ENCODE data around the gene NLRP5.

Gene NLRP5

DNA sequence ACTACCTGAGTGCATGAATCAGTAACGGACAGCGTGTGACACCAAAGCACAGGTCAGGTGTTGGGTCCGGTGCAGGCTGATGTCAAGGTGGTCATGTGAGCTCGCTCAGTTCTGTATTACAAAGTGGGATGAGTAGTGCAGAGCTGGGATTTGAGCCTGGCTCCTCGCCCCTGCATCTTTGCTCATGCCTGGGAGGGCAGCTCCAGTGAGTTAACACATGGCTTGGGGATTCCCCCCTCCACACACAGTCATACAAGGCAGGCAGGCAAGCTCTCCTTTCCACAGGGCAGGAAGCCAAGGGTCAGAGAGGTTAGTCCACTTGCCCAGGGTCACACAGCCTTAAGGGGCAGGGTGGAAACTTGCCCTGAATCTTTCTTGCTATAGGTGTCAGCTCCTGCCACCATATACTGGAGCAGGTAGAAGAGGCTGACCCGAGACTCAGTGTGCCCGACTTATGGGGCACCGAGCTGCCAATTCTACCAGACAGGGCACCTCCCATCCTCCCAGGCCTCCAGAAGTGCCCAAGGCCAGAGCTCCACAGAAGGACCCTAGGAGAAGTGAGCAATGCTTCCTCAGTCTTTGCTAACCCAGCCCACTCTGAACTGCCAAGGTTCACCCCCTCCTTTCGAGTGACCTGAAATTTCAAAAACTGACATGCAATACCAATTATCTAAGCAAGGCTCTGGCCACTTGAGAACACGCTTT, 99.1 kb downstream of the NLRP5 start:
- no peak for FAIRE-seq
- DNase-seq (ENCODE audit: insufficient read length, low spot score) = no peak
- TF ChIP-seq, protein P1, sequence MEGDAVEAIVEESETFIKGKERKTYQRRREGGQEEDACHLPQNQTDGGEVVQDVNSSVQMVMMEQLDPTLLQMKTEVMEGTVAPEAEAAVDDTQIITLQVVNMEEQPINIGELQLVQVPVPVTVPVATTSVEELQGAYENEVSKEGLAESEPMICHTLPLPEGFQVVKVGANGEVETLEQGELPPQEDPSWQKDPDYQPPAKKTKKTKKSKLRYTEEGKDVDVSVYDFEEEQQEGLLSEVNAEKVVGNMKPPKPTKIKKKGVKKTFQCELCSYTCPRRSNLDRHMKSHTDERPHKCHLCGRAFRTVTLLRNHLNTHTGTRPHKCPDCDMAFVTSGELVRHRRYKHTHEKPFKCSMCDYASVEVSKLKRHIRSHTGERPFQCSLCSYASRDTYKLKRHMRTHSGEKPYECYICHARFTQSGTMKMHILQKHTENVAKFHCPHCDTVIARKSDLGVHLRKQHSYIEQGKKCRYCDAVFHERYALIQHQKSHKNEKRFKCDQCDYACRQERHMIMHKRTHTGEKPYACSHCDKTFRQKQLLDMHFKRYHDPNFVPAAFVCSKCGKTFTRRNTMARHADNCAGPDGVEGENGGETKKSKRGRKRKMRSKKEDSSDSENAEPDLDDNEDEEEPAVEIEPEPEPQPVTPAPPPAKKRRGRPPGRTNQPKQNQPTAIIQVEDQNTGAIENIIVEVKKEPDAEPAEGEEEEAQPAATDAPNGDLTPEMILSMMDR (IDR thresholded peaks at IDR 0.05; ENCODE audit: insufficient read depth, missing control alignments) = no peak

DNA sequence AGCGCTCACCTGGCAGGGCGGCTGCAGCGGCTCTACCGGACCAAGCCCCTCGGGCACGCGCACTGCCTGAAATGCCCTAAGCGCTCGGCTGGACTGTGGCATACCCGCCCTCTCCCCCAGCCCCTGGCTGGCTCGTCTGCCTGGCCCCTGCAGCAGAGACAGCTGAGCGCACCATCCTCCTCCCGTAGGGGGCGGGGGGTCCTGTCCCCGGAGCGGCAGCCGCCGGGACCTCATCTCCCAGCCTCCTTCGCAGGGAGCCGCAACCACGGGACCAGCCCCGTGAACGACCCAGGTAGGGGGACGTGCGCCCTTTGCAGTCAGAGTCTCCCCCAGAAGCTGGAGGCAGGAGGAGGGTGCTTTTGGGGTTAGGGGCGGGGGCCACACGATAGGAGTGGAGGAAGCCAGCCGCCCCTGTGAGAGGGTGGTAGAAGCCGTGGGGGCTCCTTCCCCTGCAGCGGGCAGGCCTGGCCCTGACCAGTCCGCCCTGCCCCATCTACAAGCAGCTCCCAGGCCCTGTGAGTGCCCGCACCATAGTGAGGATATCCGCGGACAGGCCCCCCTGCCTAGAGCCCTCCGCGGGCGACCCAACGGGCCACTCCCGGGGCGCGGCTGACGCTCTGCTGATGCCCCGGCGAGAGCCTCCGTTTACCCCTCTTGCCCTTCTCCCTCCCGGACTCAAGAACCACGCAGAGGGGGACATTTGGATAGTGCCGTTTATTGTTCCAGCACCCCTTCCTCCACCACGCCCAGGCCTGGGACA, 100.3 kb downstream of the NLRP5 start:
- FAIRE-seq = no peak
- TF ChIP-seq, protein P1 (IDR thresholded peaks at IDR 0.05; ENCODE audit: insufficient read depth, missing control alignments) = no peak

DNA sequence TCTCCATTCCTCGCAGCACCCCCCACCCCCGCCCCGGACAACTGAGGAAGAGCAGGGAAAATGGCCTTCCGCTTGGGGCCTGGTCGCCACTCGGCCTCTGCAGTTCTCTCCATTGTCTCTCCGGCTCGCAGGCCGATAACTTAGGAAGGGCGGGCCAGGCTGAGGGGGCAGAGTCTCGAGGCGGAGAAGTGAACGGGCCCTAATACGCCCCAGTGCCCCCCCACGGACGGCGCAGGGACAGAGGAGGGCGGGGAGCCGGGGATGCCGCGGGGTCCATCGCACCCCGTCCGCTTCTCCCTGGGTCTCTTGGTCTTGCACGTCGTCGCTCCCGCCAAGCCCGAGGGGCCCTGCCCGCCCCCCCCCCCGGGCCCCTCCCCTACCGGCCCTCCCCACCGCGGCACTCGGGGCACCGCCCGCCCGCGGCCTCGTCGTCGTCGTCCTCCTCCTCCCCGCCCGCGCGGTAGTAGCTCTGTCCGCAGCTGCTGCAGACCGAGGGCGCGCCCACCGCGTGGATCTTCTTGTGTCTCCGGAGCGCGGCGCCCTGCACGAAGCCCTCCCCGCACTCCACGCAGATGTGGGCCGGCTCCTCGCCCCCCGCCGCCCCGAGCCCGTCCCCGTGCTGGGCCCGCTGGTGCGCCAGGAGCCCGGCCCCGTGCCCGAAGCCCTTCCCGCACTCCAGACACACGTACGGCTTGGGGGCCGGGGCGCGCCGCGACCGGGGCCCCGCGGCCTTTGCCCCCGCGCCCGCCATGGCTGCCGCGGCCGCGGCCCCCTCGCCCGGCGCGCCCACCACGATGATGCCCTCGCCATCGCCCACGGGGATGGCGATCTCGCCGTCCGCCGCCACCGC, 101.3 kb downstream of the NLRP5 start:
- DNase-seq (ENCODE audit: insufficient read length, low spot score) (no peak), FAIRE-seq (no peak)
- TF ChIP-seq, protein P1 (IDR thresholded peaks at IDR 0.05; ENCODE audit: insufficient read depth, missing control alignments) = no peak

More for the DNA sequence above, 100.3 kb downstream of the NLRP5 start:
- no peak for DNase-seq (ENCODE audit: insufficient read length, low spot score)

DNA sequence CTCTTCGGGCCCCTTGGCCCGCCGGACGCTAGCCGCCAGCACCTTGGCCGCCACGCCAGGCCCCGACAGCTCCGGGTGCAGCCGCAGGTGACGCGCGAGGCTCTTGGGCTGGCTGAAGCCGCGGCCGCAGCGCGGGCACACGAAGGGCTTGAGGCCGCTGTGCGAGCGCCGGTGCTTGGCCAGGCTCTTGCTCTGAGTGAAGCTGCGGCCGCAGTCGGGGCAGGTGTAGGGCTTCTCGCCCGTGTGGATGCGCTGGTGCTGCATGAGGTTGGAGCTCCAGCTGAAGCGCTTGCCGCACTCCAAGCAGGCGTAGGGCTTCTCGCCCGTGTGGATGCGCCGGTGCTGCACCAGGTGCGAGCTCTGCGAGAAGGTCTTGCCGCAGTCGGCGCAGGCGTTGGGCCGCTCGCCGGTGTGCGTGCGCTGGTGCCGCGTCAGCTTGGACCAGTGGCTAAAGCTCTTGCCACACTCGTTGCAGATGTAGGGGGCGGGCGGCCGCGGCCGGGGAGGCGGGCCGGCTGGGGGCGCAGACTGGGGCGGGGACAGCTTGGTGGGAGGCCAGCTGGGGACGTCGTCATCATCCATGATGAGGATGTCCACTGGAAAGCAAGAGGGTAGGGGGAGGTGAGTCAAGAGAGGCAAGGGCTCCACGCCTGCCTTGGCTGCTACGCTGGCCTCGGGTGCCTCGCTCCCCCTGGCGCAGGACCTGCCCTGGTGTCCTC, 102.1 kb downstream of the NLRP5 start:
- DNase-seq (ENCODE audit: insufficient read length, low spot score) = no peak
- no peak for FAIRE-seq
- TF ChIP-seq, protein P1 (IDR thresholded peaks at IDR 0.05; ENCODE audit: insufficient read depth, missing control alignments) = no peak

DNA sequence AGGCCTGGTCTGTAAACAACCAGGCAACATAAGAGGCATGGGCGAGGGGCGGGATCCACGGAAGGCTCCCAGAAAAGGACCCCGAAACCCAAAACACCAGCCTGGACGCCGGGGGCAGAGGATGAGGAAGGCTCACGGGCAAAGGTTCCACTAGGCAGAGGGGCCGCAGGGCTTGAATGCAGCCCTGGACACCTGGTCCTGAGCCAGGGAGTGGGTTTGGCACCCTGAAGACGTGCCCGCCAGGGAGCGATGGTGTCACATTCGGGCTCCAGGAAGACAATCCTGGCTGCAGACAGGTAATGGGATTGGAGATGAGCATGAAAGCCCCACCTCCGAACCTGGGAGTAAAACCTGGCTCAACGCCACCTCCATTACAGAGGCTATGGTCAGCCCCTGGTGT, 102.8 kb downstream of the NLRP5 start:
- no peak for FAIRE-seq
- no peak for DNase-seq (ENCODE audit: insufficient read length, low spot score)
- TF ChIP-seq, protein P1 (IDR thresholded peaks at IDR 0.05; ENCODE audit: insufficient read depth, missing control alignments) = no peak

DNA sequence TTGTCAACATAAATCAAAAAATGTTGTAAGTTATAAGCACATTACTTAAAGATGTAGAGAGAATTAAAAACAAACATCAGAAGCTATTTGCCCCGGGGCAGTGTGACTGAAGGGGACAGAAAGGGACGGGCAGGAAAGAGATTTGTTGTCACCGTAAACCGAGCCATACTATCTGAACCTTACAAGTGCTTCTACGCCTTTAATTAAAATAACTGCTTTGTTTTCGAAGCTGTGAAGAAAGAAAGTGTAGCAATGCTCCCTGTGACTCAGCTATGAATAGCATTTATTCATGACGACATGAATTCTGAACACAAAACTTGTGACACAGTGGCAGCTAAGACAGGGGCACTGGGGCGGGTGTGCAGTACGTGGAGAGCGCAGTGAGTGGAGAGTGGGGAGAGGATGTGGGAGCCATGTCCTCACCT, 104.5 kb downstream of the NLRP5 start:
- no peak for DNase-seq (ENCODE audit: insufficient read length, low spot score)
- no peak for FAIRE-seq
- TF ChIP-seq, protein P1 (IDR thresholded peaks at IDR 0.05; ENCODE audit: insufficient read depth, missing control alignments) = no peak

Measured in D721Med (cell line).